Endothelial cell (in vitro differentiated cells): ENCODE data around the gene ADAMTS2. TPM values are rescaled to one million over a fixed set of nuclear protein-coding genes. Genes with fewer than 3 reads are reported as not detected.
A peak's percentile ranks its signal among the peaks of the same experiment; 100 is the strongest.

ENCODE experiments used
- DNase-seq: peaks from one replicate; pipeline ENCODE4 v3.0.0; 2021; ENCODE audit warnings: low spot score
- H3K27ac Mint-ChIP-seq: one replicate; pipeline ENCODE4 v1.8.0; 2021; ENCODE audit warnings: mixed read lengths, inconsistent platforms; ENCODE audit not compliant: unreplicated experiment
- H3K27me3 Mint-ChIP-seq: one replicate; pipeline ENCODE4 v1.8.0; 2021; ENCODE audit warnings: mild to moderate bottlenecking, moderate library complexity, mixed read lengths, inconsistent platforms; ENCODE audit not compliant: unreplicated experiment
- H3K36me3 Mint-ChIP-seq: one replicate; pipeline ENCODE4 v1.8.0; 2021; ENCODE audit warnings: mild to moderate bottlenecking, low read depth, mixed read lengths, inconsistent platforms; ENCODE audit not compliant: unreplicated experiment
- H3K4me1 Mint-ChIP-seq: one replicate; pipeline ENCODE4 v1.8.0; 2021; ENCODE audit warnings: mild to moderate bottlenecking, mixed read lengths, inconsistent platforms; ENCODE audit not compliant: unreplicated experiment
- H3K4me3 Mint-ChIP-seq: one replicate; pipeline ENCODE4 v1.8.0; 2021; ENCODE audit warnings: mild to moderate bottlenecking, mixed read lengths, inconsistent platforms; ENCODE audit not compliant: unreplicated experiment
- H3K9me3 Mint-ChIP-seq: one replicate; pipeline ENCODE4 v1.8.0; 2021; ENCODE audit warnings: mixed read lengths, inconsistent platforms; ENCODE audit not compliant: unreplicated experiment
- CTCF ChIP-seq: fragments of 200-600 bp; sonication (generic); IDR thresholded peaks from one replicate; pipeline ENCODE4 v1.5.0; 2021; ENCODE audit warnings: antibody characterized with exemption; ENCODE audit not compliant: unreplicated experiment
- total RNA-seq: library from RNA; stranded (reverse); fragmentation: NEBNext Ultra II Directional; extraction: Animal tissue kit (Norgen Biotek cat#: 25700); gene quantifications from one replicate; pipeline ENCODE4 v1.2.1, GENCODE V29; 2021; ENCODE audit not compliant: unreplicated experiment

ADAMTS2 gene
- total RNA-seq, 1 donor from 2014 or later: 1.5 TPM

- DNase-seq: no peak
- Mint-ChIP-seq H3K4me1 (peaks cover 3% of the 10 kb centered on the region), H3K4me3 (no peak overlapping the region), H3K9me3 (no peaks in the 10 kb centered on the region), H3K27ac (peak overlapping the region; percentile 53), H3K27me3 (peaks cover 12% of the 10 kb centered on the region), H3K36me3 (peaks cover 5% of the 10 kb centered on the region)
- no peak for TF ChIP-seq CTCF
Measured at GRCh38 chr5:179336871-179337795, 8.1 kb downstream of the ADAMTS2 start.

GRCh38 chr5:179336126-179336870 lies 9.0 kb downstream of the ADAMTS2 start:
- H3K9me3 Mint-ChIP-seq: no peaks in the 10 kb centered on the region
- peaks cover 7% of the 10 kb centered on the region for H3K27me3 Mint-ChIP-seq
- no peak overlapping the region for H3K4me3 Mint-ChIP-seq
- no peak for DNase-seq
- no peak overlapping the region for H3K27ac Mint-ChIP-seq
- no peak for TF ChIP-seq CTCF
- no peaks in the 10 kb centered on the region for H3K4me1 Mint-ChIP-seq
- H3K36me3 Mint-ChIP-seq: no peaks in the 10 kb centered on the region

- Mint-ChIP-seq H3K4me1 (no peaks in the 10 kb centered on the region), H3K27ac (no peak overlapping the region), H3K27me3 (peaks cover 4% of the 10 kb centered on the region), H3K9me3 (no peaks in the 10 kb centered on the region), H3K36me3 (no peaks in the 10 kb centered on the region), H3K4me3 (no peak overlapping the region)
- DNase-seq: no peak
- TF ChIP-seq CTCF: no peak
Measured at GRCh38 chr5:179333796-179334761, 11.2 kb downstream of the ADAMTS2 start.

- Mint-ChIP-seq H3K27ac (no peak overlapping the region), H3K27me3 (peaks cover 4% of the 10 kb centered on the region), H3K4me1 (no peaks in the 10 kb centered on the region), H3K4me3 (no peak overlapping the region), H3K9me3 (no peaks in the 10 kb centered on the region), H3K36me3 (no peaks in the 10 kb centered on the region)
- DNase-seq: no peak
- TF ChIP-seq CTCF: no peak
Measured at GRCh38 chr5:179332741-179333290, 12.4 kb downstream of the ADAMTS2 start.
